SK-N-MC (cell line): ENCODE results near the gene KIAA2012.

Experiments
- EZH2 ChIP-seq: fragments of 200-600 bp; sonication (generic); IDR thresholded peaks from one replicate; pipeline ENCODE4 v1.6.1; 2017; ENCODE audit warnings: antibody characterized with exemption
- POLR2AphosphoS5 ChIP-seq: IDR thresholded peaks from 2 replicates; pipeline ENCODE4 v1.6.1; 2012; ENCODE audit warnings: mild to moderate bottlenecking, low read depth, low read length, borderline replicate concordance

DNA sequence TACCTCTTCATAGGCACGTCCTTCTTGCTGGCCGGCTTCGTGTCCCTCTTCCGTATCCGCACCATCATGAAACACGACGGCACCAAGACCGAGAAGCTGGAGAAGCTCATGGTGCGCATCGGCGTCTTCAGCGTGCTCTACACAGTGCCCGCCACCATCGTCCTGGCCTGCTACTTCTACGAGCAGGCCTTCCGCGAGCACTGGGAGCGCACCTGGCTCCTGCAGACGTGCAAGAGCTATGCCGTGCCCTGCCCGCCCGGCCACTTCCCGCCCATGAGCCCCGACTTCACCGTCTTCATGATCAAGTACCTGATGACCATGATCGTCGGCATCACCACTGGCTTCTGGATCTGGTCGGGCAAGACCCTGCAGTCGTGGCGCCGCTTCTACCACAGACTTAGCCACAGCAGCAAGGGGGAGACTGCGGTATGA is 37.1 kb upstream of the KIAA2012 start:
- no peak for TF ChIP-seq EZH2
- TF ChIP-seq POLR2AphosphoS5 = no peak
